ACC112 (cell line): Measurements from ENCODE around the gene PKP1.

ENCODE experiments used
- H2AFZ ChIP-seq: fragments of 200-600 bp; sonication (generic); one replicate; pipeline ENCODE4 v1.6.0; 2017; ENCODE audit warnings: antibody characterized with exemption, low read length; ENCODE audit not compliant: unreplicated experiment
- H3K27ac ChIP-seq: fragments of 200-600 bp; sonication (generic); 2 replicates; pipeline ENCODE4 v1.5.1; 2014; ENCODE audit warnings: low read depth, mild to moderate bottlenecking, antibody characterized with exemption, low read length, moderate library complexity
- H3K27me3 ChIP-seq: fragments of 200-600 bp; sonication (generic); 2 replicates; pipeline ENCODE4 v1.6.1; 2014; ENCODE audit warnings: mild to moderate bottlenecking, antibody characterized with exemption, low read length, moderate library complexity, mixed read lengths; ENCODE audit not compliant: insufficient read depth
- H3K36me3 ChIP-seq: fragments of 200-600 bp; sonication (generic); 2 replicates; pipeline ENCODE4 v1.6.1; 2016; ENCODE audit warnings: mild to moderate bottlenecking, antibody characterized with exemption, low read length, moderate library complexity, mixed read lengths; ENCODE audit not compliant: insufficient read depth
- H3K4me1 ChIP-seq: fragments of 200-600 bp; sonication (generic); one replicate; pipeline ENCODE4 v1.6.1; 2016; ENCODE audit warnings: low read length, mixed read lengths; ENCODE audit not compliant: insufficient read depth, unreplicated experiment, control insufficient read depth
- H3K4me3 ChIP-seq: fragments of 200-600 bp; sonication (generic); 2 replicates; pipeline ENCODE4 v1.5.1; 2014; ENCODE audit warnings: mild to moderate bottlenecking, low read depth, low read length
- H3K79me2 ChIP-seq: fragments of 200-600 bp; sonication (generic); one replicate; pipeline ENCODE4 v1.6.0; 2016; ENCODE audit warnings: low read length; ENCODE audit not compliant: control insufficient read depth, unreplicated experiment, insufficient read depth

Gene PKP1

GRCh38 chr1:201359873-201360210 lies 76.5 kb downstream of the PKP1 start:
- no peaks in the 10 kb centered on the region for H3K79me2 ChIP-seq
- H3K4me1 ChIP-seq: no peaks in the 10 kb centered on the region
- no peak overlapping the region for H3K27ac ChIP-seq
- H3K4me3 ChIP-seq: no peak overlapping the region
- no peak overlapping the region for H2AFZ ChIP-seq
- H3K36me3 ChIP-seq: no peaks in the 10 kb centered on the region
- peaks cover 6% of the 10 kb centered on the region; the same call in 1 of the 2 replicates for H3K27me3 ChIP-seq

DNA sequence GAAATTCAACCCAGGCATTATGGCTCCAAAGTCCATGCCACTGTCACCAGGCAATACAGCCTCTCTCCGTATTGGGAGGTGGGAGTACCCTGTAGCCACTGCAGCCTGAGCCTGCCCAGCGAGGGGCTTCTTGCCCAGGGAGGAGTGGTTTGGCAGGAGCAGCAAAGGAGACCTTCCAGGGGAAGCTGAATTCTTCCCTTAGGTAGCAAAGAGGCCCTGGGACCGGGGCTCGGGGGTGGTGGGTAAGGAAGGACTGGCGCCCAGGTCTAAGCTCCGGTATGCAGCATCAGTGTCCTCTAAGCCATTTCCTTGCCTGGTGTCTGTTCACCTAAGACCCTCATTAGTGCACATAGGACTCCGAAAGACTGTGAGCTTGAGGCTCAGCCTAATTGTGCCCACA lies 77.2 kb downstream of the PKP1 start:
- no peak overlapping the region for H2AFZ ChIP-seq
- H3K27me3 ChIP-seq: peaks cover 1% of the 10 kb centered on the region; the same call in 1 of the 2 replicates
- no peaks in the 10 kb centered on the region for H3K4me1 ChIP-seq
- H3K79me2 ChIP-seq: no peaks in the 10 kb centered on the region
- no peaks in the 10 kb centered on the region for H3K36me3 ChIP-seq
- H3K27ac ChIP-seq: no peak overlapping the region
- H3K4me3 ChIP-seq: no peak overlapping the region

DNA sequence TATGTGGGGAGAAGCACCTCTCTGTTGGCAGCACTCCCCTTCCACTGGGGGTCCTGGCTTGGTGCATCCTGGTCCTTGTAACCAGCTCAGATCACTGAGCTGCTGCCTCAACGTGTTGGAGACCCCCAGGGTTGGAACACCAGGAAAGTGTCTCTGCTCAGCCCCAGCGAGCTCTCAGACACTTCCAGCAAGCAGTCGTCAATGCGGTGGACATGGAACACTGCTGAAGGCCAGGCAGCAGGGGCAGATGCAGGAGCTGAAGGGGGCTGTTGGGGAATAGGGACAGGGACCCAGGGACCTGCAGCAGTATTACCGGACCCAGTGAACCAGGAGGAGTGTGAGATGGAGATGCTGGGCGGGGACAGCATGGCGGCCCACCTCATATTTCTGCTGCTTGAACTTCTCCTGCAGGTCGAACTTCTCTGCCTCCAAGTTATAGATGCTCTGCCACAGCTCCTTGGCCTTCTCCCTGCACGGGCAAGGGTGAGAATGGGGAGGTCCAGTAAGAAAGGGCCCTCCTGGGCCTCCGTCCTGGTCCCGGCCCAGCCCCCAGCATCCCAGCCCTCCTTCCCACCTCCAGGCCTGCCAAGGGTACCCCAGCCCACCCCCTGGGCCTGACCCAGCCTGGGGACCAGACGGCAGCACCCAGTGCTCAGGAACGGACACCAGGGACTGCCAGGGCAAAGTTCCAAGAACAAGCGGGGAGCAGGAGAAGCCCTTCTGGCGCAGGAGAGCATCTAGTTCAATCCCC lies 77.8 kb downstream of the PKP1 start:
- H3K4me3 ChIP-seq: no peak overlapping the region
- H3K4me1 ChIP-seq: no peaks in the 10 kb centered on the region
- no peaks in the 10 kb centered on the region for H3K36me3 ChIP-seq
- peaks cover 6% of the 10 kb centered on the region; the same call in 1 of the 2 replicates for H3K27me3 ChIP-seq
- no peak overlapping the region for H2AFZ ChIP-seq
- H3K79me2 ChIP-seq: no peaks in the 10 kb centered on the region
- no peak overlapping the region for H3K27ac ChIP-seq

- Histone ChIP-seq H3K79me2 (no peaks in the 10 kb centered on the region), H2AFZ (no peak overlapping the region)
Observed at GRCh38 chr1:201361652-201362504, 78.6 kb downstream of the PKP1 start.

GRCh38 chr1:201362906-201363305 lies 79.6 kb downstream of the PKP1 start:
- H3K27ac ChIP-seq: no peak overlapping the region
- H2AFZ ChIP-seq: no peak overlapping the region
- no peaks in the 10 kb centered on the region for H3K79me2 ChIP-seq
- no peaks in the 10 kb centered on the region for H3K4me1 ChIP-seq
- H3K4me3 ChIP-seq: no peak overlapping the region
- peaks cover 24% of the 10 kb centered on the region for H3K27me3 ChIP-seq
- no peaks in the 10 kb centered on the region for H3K36me3 ChIP-seq

More at GRCh38 chr1:201361652-201362504, 78.6 kb downstream of the PKP1 start:
- Histone ChIP-seq H3K36me3 (no peaks in the 10 kb centered on the region), H3K27ac (no peak overlapping the region), H3K27me3 (peaks cover 14% of the 10 kb centered on the region), H3K4me1 (no peaks in the 10 kb centered on the region), H3K4me3 (no peak overlapping the region)

DNA sequence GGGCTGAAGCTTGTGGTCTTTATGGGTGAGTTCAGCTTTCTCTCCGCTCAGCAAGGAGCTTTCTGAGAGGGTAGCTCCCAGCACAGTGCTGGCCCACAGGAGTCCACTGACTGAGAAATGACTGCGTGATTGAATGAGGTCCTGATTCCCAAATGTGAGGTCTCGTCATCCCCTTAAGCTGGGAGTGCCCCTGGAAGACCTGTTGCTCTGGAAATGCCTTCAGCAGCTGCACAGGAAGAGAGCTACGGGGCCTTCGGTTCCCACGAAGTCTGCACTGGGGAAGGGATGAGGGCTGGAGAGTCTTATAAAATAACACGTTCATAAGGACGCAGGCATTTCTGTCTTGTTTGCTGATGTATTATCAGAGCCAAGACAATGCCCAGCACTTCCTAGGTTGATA lies 80.2 kb downstream of the PKP1 start:
- Histone ChIP-seq H3K4me1 (no peaks in the 10 kb centered on the region), H2AFZ (no peak overlapping the region), H3K27me3 (peaks cover 30% of the 10 kb centered on the region), H3K4me3 (no peak overlapping the region), H3K79me2 (no peaks in the 10 kb centered on the region), H3K27ac (no peak overlapping the region), H3K36me3 (no peaks in the 10 kb centered on the region)

DNA sequence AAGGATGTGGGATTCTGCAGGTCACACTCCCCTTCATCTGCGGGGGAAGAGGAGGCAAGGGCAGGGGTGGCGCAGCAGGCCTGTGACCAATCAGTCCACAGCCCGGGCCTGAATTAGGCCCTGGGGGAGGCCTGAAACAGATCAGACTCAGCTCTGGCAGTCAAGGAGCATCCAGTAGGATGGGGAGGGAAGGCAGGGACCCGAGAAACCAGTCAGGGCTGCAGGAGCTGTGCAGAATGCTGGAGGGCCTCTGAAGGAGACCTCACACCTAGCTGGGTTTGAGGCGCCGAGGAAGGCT lies 81.5 kb downstream of the PKP1 start:
- Histone ChIP-seq H3K36me3 (no peaks in the 10 kb centered on the region), H3K27me3 (peaks cover 43% of the 10 kb centered on the region), H3K4me1 (no peaks in the 10 kb centered on the region), H3K79me2 (no peaks in the 10 kb centered on the region), H3K27ac (no peak overlapping the region), H3K4me3 (no peak overlapping the region), H2AFZ (no peak overlapping the region)

DNA sequence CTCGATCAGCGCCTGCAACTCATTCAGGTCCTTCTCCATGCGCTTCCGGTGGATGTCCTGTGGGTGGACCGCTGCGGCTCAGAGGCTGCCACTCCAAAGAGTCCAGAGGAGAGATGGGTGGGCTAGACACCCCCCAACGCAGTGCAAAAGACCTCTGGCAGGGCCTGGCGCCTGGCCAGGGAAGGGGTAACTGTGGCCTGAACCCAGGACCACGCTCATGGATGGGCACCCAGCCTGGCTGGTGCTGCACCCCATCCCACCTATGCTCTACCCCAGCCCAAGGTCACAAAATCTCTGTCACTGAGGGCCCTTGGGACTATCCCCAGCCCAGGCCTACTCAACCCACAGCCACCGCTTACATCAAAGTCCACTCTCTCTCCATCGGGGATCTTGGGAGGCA lies 81.9 kb downstream of the PKP1 start:
- no peaks in the 10 kb centered on the region for H3K36me3 ChIP-seq
- no peak overlapping the region for H3K4me3 ChIP-seq
- peaks cover 48% of the 10 kb centered on the region for H3K27me3 ChIP-seq
- no peaks in the 10 kb centered on the region for H3K4me1 ChIP-seq
- no peaks in the 10 kb centered on the region for H3K79me2 ChIP-seq
- no peak overlapping the region for H2AFZ ChIP-seq
- no peak overlapping the region for H3K27ac ChIP-seq

GRCh38 chr1:201366696-201367095 lies 83.4 kb downstream of the PKP1 start:
- no peak overlapping the region for H3K4me3 ChIP-seq
- no peaks in the 10 kb centered on the region for H3K79me2 ChIP-seq
- H3K27me3 ChIP-seq: peaks cover 62% of the 10 kb centered on the region
- no peak overlapping the region for H2AFZ ChIP-seq
- no peaks in the 10 kb centered on the region for H3K4me1 ChIP-seq
- no peak overlapping the region for H3K27ac ChIP-seq
- H3K36me3 ChIP-seq: no peaks in the 10 kb centered on the region

GRCh38 chr1:201369209-201369608 lies 85.9 kb downstream of the PKP1 start:
- no peak overlapping the region for H2AFZ ChIP-seq

GRCh38 chr1:201370500-201370899 lies 87.2 kb downstream of the PKP1 start:
- Histone ChIP-seq H3K4me1 (no peaks in the 10 kb centered on the region), H3K36me3 (no peaks in the 10 kb centered on the region), H3K27ac (no peak overlapping the region), H3K79me2 (no peaks in the 10 kb centered on the region), H3K27me3 (peaks cover 100% of the 10 kb centered on the region), H2AFZ (no peak overlapping the region), H3K4me3 (no peak overlapping the region)

More at GRCh38 chr1:201369209-201369608, 85.9 kb downstream of the PKP1 start:
- no peaks in the 10 kb centered on the region for H3K79me2 ChIP-seq
- H3K4me1 ChIP-seq: no peaks in the 10 kb centered on the region
- peaks cover 87% of the 10 kb centered on the region for H3K27me3 ChIP-seq
- no peak overlapping the region for H3K27ac ChIP-seq
- H3K4me3 ChIP-seq: no peak overlapping the region
- H3K36me3 ChIP-seq: no peaks in the 10 kb centered on the region
